Measurements from ENCODE around the gene FAM163B. TPM values are rescaled to one million over a fixed set of nuclear protein-coding genes. Genes with fewer than 3 reads are reported as not detected.

Gene FAM163B
- total RNA-seq, 4 donors from 2014 or later = not detected

GRCh38 chr9:133654736-133655657, 45.8 kb upstream of the FAM163B start:
- DNase-seq (ENCODE audit: low spot score in 2 of 2) = no peak
- TF ChIP-seq CTCF (IDR thresholded peaks at IDR 0.05) (no peak), POLR2A (IDR thresholded peaks at IDR 0.05) (no peak)
- intact Hi-C loops (cut with DNase I; ENCODE audit: low total_unique reads) = no loop called here
- H3K4me3 ChIP-seq (ENCODE audit: low read depth, poor library complexity, severe bottlenecking) = no peak overlapping the region
- 63% methylated on average over 23 to 28 of the region's 38 CpGs for WGBS, 2 donors

- WGBS, 2 donors = 70 to 84% methylated on average over 9 of the region's 9 CpGs
- H3K4me3 ChIP-seq (ENCODE audit: low read depth, poor library complexity, severe bottlenecking) = no peak overlapping the region
- no peak for DNase-seq (ENCODE audit: low spot score in 2 of 2)
- TF ChIP-seq POLR2A (IDR thresholded peaks at IDR 0.05) = no peak
- no peak for TF ChIP-seq CTCF (IDR thresholded peaks at IDR 0.05)
- intact Hi-C loops (cut with DNase I; ENCODE audit: low total_unique reads) = no loop called here
Observed at GRCh38 chr9:133653638-133654037, 44.4 kb upstream of the FAM163B start.

GRCh38 chr9:133650026-133650425, 40.8 kb upstream of the FAM163B start:
- DNase-seq (ENCODE audit: low spot score in 2 of 2) = no peak
- no peak overlapping the region for H3K4me3 ChIP-seq (ENCODE audit: low read depth, poor library complexity, severe bottlenecking)
- intact Hi-C loops (cut with DNase I; ENCODE audit: low total_unique reads) = no loop called here
- WGBS, 2 donors = 87 to 88% methylated on average over 12 of the region's 12 CpGs
- TF ChIP-seq CTCF (IDR thresholded peaks at IDR 0.05) = no peak
- TF ChIP-seq POLR2A (IDR thresholded peaks at IDR 0.05) = no peak

GRCh38 chr9:133649194-133649593, 40.0 kb upstream of the FAM163B start:
- DNase-seq (ENCODE audit: low spot score in 2 of 2) = no peak
- intact Hi-C loops (cut with DNase I; ENCODE audit: low total_unique reads) = loop anchor here (1.0 kb wide), 1 partner anchor 26 kb away; no protein-coding TSS in a partner anchor
- H3K4me3 ChIP-seq (ENCODE audit: low read depth, poor library complexity, severe bottlenecking) = no peak overlapping the region
- WGBS, 2 donors = 83 to 87% methylated on average over 7 of the region's 7 CpGs
- TF ChIP-seq POLR2A (IDR thresholded peaks at IDR 0.05) (no peak), CTCF (IDR thresholded peaks at IDR 0.05) (no peak)

GRCh38 chr9:133647765-133648469, 38.7 kb upstream of the FAM163B start:
- WGBS, 2 donors = 83% methylated on average over 13 to 25 of the region's 25 CpGs
- TF ChIP-seq POLR2A (IDR thresholded peaks at IDR 0.05) = no peak
- TF ChIP-seq CTCF (IDR thresholded peaks at IDR 0.05) = no peak

More at GRCh38 chr9:133647765-133648469, 38.7 kb upstream of the FAM163B start:
- H3K4me3 ChIP-seq (ENCODE audit: low read depth, poor library complexity, severe bottlenecking) = no peak overlapping the region
- intact Hi-C loops (cut with DNase I; ENCODE audit: low total_unique reads) = no loop called here
- no peak for DNase-seq (ENCODE audit: low spot score in 2 of 2)
